ENCODE measurements around the gene TMOD3.

The TMOD3 gene

DNA sequence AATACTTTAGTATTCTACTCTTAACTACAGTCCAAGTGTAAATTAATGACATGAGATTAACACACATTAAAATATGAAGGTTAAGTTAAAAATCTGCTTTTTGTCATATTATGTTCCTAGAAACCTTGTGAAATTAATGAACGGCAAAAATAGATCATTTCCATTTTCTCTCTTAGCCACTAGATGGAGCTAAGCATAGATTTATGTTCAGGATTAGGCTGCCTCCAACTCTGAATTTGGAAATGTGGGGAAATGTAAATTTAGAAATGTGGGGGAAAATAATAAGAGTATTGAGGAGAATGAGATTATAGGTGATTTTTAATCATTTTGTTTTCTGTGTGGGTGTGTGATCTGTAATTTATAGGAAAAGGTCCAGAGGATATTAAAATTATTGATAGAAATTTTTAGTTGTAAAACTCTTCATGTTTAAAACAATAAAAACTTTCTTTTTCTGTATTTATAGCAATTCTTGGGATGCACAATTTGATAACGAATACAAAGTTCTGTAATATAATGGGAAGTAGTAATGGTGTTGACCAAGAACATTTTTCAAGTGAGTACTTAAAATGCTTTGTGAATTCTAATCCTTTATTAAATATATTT, 59.2 kb downstream of the TMOD3 start:
- H3K4me3 ChIP-seq = no peak overlapping the region
- no peaks in the 10 kb centered on the region for H3K36me3 ChIP-seq (ENCODE audit: insufficient read depth, low read length)
- H3K9ac ChIP-seq (ENCODE audit: insufficient read length) = no peak overlapping the region
- no peak for TF ChIP-seq EZH2 (IDR thresholded peaks at IDR 0.05)
- H3K27ac ChIP-seq = no peak overlapping the region
- no peaks in the 10 kb centered on the region for H3K9me3 ChIP-seq (ENCODE audit: low read depth, low read length)
- no peak for DNase-seq (ENCODE audit: low read depth, low spot score)

DNA sequence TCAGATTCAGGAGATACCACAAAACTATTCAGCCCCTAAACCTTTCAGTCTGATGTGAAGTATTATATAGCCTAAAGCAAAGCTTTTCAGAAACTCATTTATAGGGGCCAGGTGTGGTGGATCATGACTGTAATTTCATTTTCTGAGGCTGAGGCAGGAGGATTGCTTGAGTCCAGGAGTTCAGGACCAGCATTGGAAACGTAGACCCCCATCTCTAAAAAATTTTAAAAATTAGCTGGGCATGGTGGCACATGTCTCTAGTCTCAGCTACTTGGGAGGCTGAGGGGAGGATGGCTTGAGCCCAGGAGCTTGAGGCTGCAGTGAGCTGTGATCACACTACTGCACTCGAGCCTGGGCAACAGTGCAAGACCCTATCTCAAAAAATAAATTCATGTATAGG, 60.0 kb downstream of the TMOD3 start:
- H3K9ac ChIP-seq (ENCODE audit: insufficient read length) = no peak overlapping the region
- H3K9me3 ChIP-seq (ENCODE audit: low read depth, low read length) = no peaks in the 10 kb centered on the region
- TF ChIP-seq POLR2AphosphoS5 (IDR thresholded peaks at IDR 0.05; ENCODE audit: borderline replicate concordance, low read depth, low read length) (no peak), FOXP2 (optimal IDR thresholded peaks at IDR 0.05; ENCODE audit: control extremely low read depth, extremely low read length, insufficient read depth) (no peak), EZH2 (IDR thresholded peaks at IDR 0.05) (no peak)
- H3K4me3 ChIP-seq = no peak overlapping the region
- DNase-seq (ENCODE audit: low read depth, low spot score) = no peak
- H3K36me3 ChIP-seq (ENCODE audit: insufficient read depth, low read length) = no peaks in the 10 kb centered on the region
- no peak overlapping the region for H3K27ac ChIP-seq

DNA sequence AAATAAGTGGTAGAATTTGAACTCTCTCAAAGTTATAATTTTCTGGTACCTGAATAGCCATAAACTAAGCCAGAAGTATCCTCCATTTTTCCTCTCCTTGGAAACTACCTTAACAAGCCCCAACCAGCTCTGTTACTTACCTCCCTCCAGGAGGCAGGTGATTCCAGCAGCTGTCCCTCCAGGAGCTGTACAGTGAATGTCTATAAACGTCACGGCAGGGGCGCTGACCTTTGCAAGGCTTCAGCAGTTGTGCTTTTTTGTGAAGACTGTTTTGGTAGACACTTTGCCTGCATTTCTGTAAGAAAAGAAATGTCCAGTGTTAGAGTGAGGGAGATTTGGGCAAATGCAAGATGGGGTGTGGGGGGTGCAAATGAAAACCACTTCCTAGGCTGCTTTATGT, 75.0 kb downstream of the TMOD3 start:
- TF ChIP-seq POLR2AphosphoS5 (IDR thresholded peaks at IDR 0.05; ENCODE audit: borderline replicate concordance, low read depth, low read length) (no peak), FOXP2 (optimal IDR thresholded peaks at IDR 0.05; ENCODE audit: control extremely low read depth, extremely low read length, insufficient read depth) (no peak), EZH2 (IDR thresholded peaks at IDR 0.05) (no peak)
- Histone ChIP-seq H3K9me3 (ENCODE audit: low read depth, low read length) (no peaks in the 10 kb centered on the region), H3K4me3 (no peak overlapping the region), H3K36me3 (ENCODE audit: insufficient read depth, low read length) (peaks cover 30% of the 10 kb centered on the region), H3K27ac (no peak overlapping the region), H3K9ac (ENCODE audit: insufficient read length) (no peak overlapping the region)
- DNase-seq (ENCODE audit: low read depth, low spot score) = no peak

DNA sequence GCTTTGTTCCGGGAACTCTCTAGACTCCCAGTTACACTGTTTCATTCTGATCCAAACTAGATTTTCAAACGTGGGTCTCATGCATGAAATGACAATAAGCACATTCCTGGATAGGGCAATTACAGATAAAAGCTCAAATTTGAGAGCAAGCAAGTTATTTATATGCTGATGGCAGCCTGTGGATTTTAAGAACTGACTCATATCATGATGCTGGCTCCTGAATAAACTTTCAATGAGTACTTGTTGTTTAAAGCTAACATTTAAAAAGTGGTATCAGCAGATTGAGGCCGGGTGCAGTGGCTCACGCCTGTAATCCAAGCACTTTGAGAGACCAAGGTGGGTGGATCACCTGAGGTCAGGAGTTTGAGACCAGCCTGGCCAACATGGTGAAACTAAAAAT, 75.5 kb downstream of the TMOD3 start:
- Histone ChIP-seq H3K4me3 (no peak overlapping the region), H3K9me3 (ENCODE audit: low read depth, low read length) (no peaks in the 10 kb centered on the region), H3K27ac (no peak overlapping the region), H3K9ac (ENCODE audit: insufficient read length) (no peak overlapping the region), H3K36me3 (ENCODE audit: insufficient read depth, low read length) (peaks cover 30% of the 10 kb centered on the region)
- TF ChIP-seq EZH2 (IDR thresholded peaks at IDR 0.05) (no peak), FOXP2 (optimal IDR thresholded peaks at IDR 0.05; ENCODE audit: control extremely low read depth, extremely low read length, insufficient read depth) (no peak), POLR2AphosphoS5 (IDR thresholded peaks at IDR 0.05; ENCODE audit: borderline replicate concordance, low read depth, low read length) (no peak)
- no peak for DNase-seq (ENCODE audit: low read depth, low spot score)

DNA sequence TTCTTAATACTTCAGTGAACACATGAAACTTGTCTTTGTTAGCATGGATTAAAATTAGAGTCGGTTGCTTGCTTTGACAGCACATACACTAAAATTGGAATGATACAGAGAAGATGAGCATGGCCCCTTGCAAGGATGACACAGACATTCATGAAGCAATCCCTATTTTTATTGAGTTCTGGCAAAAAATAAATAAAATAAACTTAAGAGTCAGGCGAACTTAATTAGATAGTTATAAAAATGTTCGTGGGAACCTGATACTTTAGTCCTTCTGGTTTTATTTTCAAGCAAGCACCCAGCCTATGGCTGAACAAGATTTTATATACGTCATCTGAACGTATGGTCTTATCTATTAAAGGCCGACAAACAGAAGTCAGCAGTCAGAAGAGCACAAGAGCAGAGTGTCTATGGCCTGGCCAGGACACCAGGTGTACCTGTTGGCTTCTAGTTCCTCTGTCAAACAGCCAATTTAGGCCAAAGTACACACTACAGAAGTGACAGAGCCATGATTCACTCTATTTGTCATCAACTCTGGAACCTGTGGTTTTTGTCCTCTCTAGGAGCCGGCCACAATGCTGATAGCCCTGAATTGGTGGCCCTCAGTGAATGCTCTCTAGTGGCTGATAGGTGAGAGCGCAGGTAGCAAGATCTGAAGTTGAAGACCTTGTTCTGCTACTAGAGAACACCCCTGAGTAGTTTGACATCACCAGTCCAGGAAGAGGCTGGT, 77.8 kb downstream of the TMOD3 start:
- no peak overlapping the region for H3K9ac ChIP-seq (ENCODE audit: insufficient read length)
- no peak for DNase-seq (ENCODE audit: low read depth, low spot score)

DNA sequence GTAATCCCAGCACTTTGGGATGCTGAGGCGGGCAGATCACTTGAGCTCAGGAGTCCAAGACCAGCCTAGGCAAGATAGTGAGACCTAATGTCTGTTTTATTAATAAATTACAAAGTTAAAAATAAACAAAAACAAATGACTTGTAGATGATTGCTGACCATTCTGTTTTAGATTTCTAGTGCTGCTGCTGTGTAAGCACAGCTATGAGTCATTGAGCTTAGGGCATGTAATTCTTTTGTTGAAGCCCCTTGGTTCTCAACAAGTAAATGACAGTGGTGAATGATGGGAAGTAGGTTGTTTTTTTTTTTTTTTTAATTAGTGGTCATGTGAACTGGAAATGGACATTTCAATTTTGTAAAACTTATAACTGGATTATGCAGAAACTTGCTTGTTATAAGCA, 78.9 kb downstream of the TMOD3 start:
- H3K4me3 ChIP-seq = no peak overlapping the region
- H3K36me3 ChIP-seq (ENCODE audit: insufficient read depth, low read length) = peaks cover 7% of the 10 kb centered on the region; the same call in 1 of the 2 replicates
- TF ChIP-seq FOXP2 (optimal IDR thresholded peaks at IDR 0.05; ENCODE audit: control extremely low read depth, extremely low read length, insufficient read depth) (no peak), EZH2 (IDR thresholded peaks at IDR 0.05) (no peak), POLR2AphosphoS5 (IDR thresholded peaks at IDR 0.05; ENCODE audit: borderline replicate concordance, low read depth, low read length) (no peak)
- H3K9me3 ChIP-seq (ENCODE audit: low read depth, low read length) = no peaks in the 10 kb centered on the region
- no peak for DNase-seq (ENCODE audit: low read depth, low spot score)
- H3K27ac ChIP-seq = peak overlapping the region; percentile 64; the same call in 1 of the 2 replicates
- H3K9ac ChIP-seq (ENCODE audit: insufficient read length) = no peak overlapping the region

More for the DNA sequence above, 77.8 kb downstream of the TMOD3 start:
- H3K4me3 ChIP-seq = no peak overlapping the region
- peaks cover 10% of the 10 kb centered on the region; the same call in 1 of the 2 replicates for H3K36me3 ChIP-seq (ENCODE audit: insufficient read depth, low read length)
- no peak overlapping the region for H3K27ac ChIP-seq
- TF ChIP-seq POLR2AphosphoS5 (IDR thresholded peaks at IDR 0.05; ENCODE audit: borderline replicate concordance, low read depth, low read length) (no peak), FOXP2 (optimal IDR thresholded peaks at IDR 0.05; ENCODE audit: control extremely low read depth, extremely low read length, insufficient read depth) (no peak), EZH2 (IDR thresholded peaks at IDR 0.05) (no peak)
- no peaks in the 10 kb centered on the region for H3K9me3 ChIP-seq (ENCODE audit: low read depth, low read length)

GRCh38 chr15:51909584-51909983, 80.1 kb downstream of the TMOD3 start:
- Histone ChIP-seq H3K9me3 (ENCODE audit: low read depth, low read length) (no peaks in the 10 kb centered on the region), H3K9ac (ENCODE audit: insufficient read length) (peak overlapping the region; percentile 60), H3K27ac (peak overlapping the region; percentile 64), H3K4me3 (no peak overlapping the region), H3K36me3 (ENCODE audit: insufficient read depth, low read length) (peaks cover 7% of the 10 kb centered on the region; the same call in 1 of the 2 replicates)
- DNase-seq (ENCODE audit: low read depth, low spot score) = no peak
- TF ChIP-seq POLR2AphosphoS5 (IDR thresholded peaks at IDR 0.05; ENCODE audit: borderline replicate concordance, low read depth, low read length) (no peak), FOXP2 (optimal IDR thresholded peaks at IDR 0.05; ENCODE audit: control extremely low read depth, extremely low read length, insufficient read depth) (no peak), EZH2 (IDR thresholded peaks at IDR 0.05) (no peak)

- no peak overlapping the region for H3K27ac ChIP-seq
- peaks cover 5% of the 10 kb centered on the region; the same call in 1 of the 2 replicates for H3K36me3 ChIP-seq (ENCODE audit: insufficient read depth, low read length)
- DNase-seq (ENCODE audit: low read depth, low spot score) = no peak
- TF ChIP-seq EZH2 (IDR thresholded peaks at IDR 0.05) (no peak), POLR2AphosphoS5 (IDR thresholded peaks at IDR 0.05; ENCODE audit: borderline replicate concordance, low read depth, low read length) (no peak), FOXP2 (optimal IDR thresholded peaks at IDR 0.05; ENCODE audit: control extremely low read depth, extremely low read length, insufficient read depth) (no peak)
- H3K9me3 ChIP-seq (ENCODE audit: low read depth, low read length) = no peaks in the 10 kb centered on the region
- no peak overlapping the region for H3K4me3 ChIP-seq
- H3K9ac ChIP-seq (ENCODE audit: insufficient read length) = no peak overlapping the region
Observed at GRCh38 chr15:51912528-51912927, 83.1 kb downstream of the TMOD3 start.
